Measurements from ENCODE around the gene NRG3.
"Not testable (repeated sequence)": the region's sequence is repeated elsewhere in the genome, so short reads cannot be mapped to it uniquely, and the experiment has no call there.

Gene NRG3

DNA sequence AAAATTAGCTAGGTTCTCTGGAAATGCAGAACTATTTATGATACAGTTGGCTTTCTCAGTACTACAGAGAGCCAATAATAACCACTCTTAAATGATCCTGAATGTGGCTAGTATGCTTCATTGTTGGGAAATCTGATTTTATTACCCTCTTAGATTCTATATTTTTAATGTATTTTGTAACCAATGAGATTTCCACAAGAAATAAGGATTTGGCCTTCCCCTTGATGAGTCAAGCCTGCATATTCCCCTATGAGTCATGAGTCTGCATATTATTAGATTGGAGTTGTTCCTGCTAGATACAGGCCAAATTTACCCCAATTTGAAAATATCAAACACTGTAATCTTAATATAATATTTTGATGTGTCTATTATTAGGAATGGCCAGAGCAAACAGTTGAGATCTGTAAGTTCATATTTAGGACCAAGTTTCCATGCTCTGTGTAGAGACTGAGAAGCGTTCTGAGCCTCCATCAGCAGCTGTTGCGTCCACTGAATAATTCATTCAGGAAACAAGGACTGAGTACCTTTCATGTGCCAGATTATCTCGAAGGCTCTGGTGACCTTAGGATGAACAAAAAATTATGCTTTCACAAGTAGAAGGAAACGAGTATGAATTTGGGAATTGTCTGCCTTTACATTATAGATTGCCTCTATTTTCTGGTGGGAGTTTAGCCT is 793.4 kb downstream of the NRG3 start:
- Histone ChIP-seq H3K36me3 (ENCODE audit: control insufficient read depth in 2 of 2, insufficient read depth in 1 of 2, low read length in 2 of 2) (no peaks in the 10 kb centered on the region), H3K27ac (ENCODE audit: extremely low read depth, low read depth, low read length) (no peak overlapping the region), H3K4me1 (ENCODE audit: control insufficient read depth, insufficient read depth, low read length) (no peaks in the 10 kb centered on the region), H3K4me3 (ENCODE audit: low read depth, low read length) (no peak overlapping the region), H3K9me3 (ENCODE audit: control insufficient read depth, insufficient read depth, low read depth, low read length) (no peaks in the 10 kb centered on the region)
- no peak for TF ChIP-seq SCRT2 (tag by site-specific recombination; IDR thresholded peaks at IDR 0.05)
- no peak for TF ChIP-seq ZNF112 (tag by site-specific recombination; IDR thresholded peaks at IDR 0.05)
- no peak for TF ChIP-seq ZNF398 (tag by site-specific recombination; IDR thresholded peaks at IDR 0.05)
- no peak for TF ChIP-seq ZNF311 (tag by site-specific recombination; IDR thresholded peaks at IDR 0.05; ENCODE audit: borderline replicate concordance)
- TF ChIP-seq, protein P1, sequence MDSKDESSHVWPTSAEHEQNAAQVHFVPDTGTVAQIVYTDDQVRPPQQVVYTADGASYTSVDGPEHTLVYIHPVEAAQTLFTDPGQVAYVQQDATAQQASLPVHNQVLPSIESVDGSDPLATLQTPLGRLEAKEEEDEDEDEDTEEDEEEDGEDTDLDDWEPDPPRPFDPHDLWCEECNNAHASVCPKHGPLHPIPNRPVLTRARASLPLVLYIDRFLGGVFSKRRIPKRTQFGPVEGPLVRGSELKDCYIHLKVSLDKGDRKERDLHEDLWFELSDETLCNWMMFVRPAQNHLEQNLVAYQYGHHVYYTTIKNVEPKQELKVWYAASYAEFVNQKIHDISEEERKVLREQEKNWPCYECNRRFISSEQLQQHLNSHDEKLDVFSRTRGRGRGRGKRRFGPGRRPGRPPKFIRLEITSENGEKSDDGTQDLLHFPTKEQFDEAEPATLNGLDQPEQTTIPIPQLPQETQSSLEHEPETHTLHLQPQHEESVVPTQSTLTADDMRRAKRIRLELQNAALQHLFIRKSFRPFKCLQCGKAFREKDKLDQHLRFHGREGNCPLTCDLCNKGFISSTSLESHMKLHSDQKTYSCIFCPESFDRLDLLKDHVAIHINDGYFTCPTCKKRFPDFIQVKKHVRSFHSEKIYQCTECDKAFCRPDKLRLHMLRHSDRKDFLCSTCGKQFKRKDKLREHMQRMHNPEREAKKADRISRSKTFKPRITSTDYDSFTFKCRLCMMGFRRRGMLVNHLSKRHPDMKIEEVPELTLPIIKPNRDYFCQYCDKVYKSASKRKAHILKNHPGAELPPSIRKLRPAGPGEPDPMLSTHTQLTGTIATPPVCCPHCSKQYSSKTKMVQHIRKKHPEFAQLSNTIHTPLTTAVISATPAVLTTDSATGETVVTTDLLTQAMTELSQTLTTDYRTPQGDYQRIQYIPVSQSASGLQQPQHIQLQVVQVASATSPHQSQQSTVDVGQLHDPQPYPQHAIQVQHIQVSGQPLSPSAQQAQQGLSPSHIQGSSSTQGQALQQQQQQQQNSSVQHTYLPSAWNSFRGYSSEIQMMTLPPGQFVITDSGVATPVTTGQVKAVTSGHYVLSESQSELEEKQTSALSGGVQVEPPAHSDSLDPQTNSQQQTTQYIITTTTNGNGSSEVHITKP (tag by site-specific recombination; IDR thresholded peaks at IDR 0.05) = no peak
- no peak for TF ChIP-seq ZNF792 (tag by site-specific recombination; IDR thresholded peaks at IDR 0.05)
- no peak for TF ChIP-seq ZNF501 (tag by site-specific recombination; IDR thresholded peaks at IDR 0.05)
- TF ChIP-seq ZNF654 (tag by site-specific recombination; IDR thresholded peaks at IDR 0.05; ENCODE audit: low read depth) = no peak
- TF ChIP-seq, protein P2, sequence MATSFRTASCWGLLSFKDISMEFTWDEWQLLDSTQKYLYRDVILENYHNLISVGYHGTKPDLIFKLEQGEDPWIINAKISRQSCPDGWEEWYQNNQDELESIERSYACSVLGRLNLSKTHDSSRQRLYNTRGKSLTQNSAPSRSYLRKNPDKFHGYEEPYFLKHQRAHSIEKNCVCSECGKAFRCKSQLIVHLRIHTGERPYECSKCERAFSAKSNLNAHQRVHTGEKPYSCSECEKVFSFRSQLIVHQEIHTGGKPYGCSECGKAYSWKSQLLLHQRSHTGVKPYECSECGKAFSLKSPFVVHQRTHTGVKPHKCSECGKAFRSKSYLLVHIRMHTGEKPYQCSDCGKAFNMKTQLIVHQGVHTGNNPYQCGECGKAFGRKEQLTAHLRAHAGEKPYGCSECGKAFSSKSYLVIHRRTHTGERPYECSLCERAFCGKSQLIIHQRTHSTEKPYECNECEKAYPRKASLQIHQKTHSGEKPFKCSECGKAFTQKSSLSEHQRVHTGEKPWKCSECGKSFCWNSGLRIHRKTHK (tag by site-specific recombination; IDR thresholded peaks at IDR 0.05) = no peak
- no peak for TF ChIP-seq ZNF292 (tag by site-specific recombination; IDR thresholded peaks at IDR 0.05; ENCODE audit: borderline replicate concordance, low read depth)
- TF ChIP-seq, protein P3, sequence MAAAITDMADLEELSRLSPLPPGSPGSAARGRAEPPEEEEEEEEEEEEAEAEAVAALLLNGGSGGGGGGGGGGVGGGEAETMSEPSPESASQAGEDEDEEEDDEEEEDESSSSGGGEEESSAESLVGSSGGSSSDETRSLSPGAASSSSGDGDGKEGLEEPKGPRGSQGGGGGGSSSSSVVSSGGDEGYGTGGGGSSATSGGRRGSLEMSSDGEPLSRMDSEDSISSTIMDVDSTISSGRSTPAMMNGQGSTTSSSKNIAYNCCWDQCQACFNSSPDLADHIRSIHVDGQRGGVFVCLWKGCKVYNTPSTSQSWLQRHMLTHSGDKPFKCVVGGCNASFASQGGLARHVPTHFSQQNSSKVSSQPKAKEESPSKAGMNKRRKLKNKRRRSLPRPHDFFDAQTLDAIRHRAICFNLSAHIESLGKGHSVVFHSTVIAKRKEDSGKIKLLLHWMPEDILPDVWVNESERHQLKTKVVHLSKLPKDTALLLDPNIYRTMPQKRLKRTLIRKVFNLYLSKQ (tag by site-specific recombination; IDR thresholded peaks at IDR 0.05; ENCODE audit: borderline replicate concordance) = no peak
- no peak for TF ChIP-seq ZNF639 (tag by site-specific recombination; IDR thresholded peaks at IDR 0.05)
- TF ChIP-seq ZNF155 (tag by site-specific recombination; IDR thresholded peaks at IDR 0.05) = no peak
- TF ChIP-seq SP7 (tag by site-specific recombination; IDR thresholded peaks at IDR 0.05) = no peak
- ChIA-PET CTCF (no interaction called here), POLR2A (no interaction called here)

- H3K27ac ChIP-seq (ENCODE audit: extremely low read depth, low read depth, low read length) = no peak overlapping the region
- H3K36me3 ChIP-seq (ENCODE audit: control insufficient read depth in 2 of 2, insufficient read depth in 1 of 2, low read length in 2 of 2) = no peaks in the 10 kb centered on the region
- ChIA-PET CTCF (no interaction called here), POLR2A (no interaction called here)
- TF ChIP-seq ZNF501 (tag by site-specific recombination; IDR thresholded peaks at IDR 0.05) = no peak
- no peak for TF ChIP-seq ZNF580 (tag by site-specific recombination; IDR thresholded peaks at IDR 0.05)
- TF ChIP-seq ZNF2 (tag by site-specific recombination; IDR thresholded peaks at IDR 0.05) = no peak
- no peak for TF ChIP-seq ZNF248 (tag by site-specific recombination; IDR thresholded peaks at IDR 0.05)
- TF ChIP-seq ZNF560 (tag by site-specific recombination; IDR thresholded peaks at IDR 0.05; ENCODE audit: borderline replicate concordance) = no peak
- TF ChIP-seq ZNF175 (tag by site-specific recombination; IDR thresholded peaks at IDR 0.05) = no peak
- TF ChIP-seq ZNF324 (tag by site-specific recombination; IDR thresholded peaks at IDR 0.05) = no peak
- TF ChIP-seq KLF7 (tag by site-specific recombination; IDR thresholded peaks at IDR 0.05; ENCODE audit: borderline replicate concordance) = no peak
- no peaks in the 10 kb centered on the region for H3K9me3 ChIP-seq (ENCODE audit: control insufficient read depth, insufficient read depth, low read depth, low read length)
- H3K4me1 ChIP-seq (ENCODE audit: control insufficient read depth, insufficient read depth, low read length) = no peaks in the 10 kb centered on the region
- no peak overlapping the region for H3K4me3 ChIP-seq (ENCODE audit: low read depth, low read length)
These were observed 799.0 kb downstream of the NRG3 start for GRCh38 chr10:82674036-82674435.

GRCh38 chr10:82677932-82678331 is 802.9 kb downstream of the NRG3 start:
- H3K4me1 ChIP-seq (ENCODE audit: control insufficient read depth, insufficient read depth, low read length); CTCF ChIA-PET; POLR2A ChIA-PET: not testable (repeated sequence)

More at GRCh38 chr10:82677932-82678331, 802.9 kb downstream of the NRG3 start:
- not testable (repeated sequence) for H3K4me3 ChIP-seq (ENCODE audit: low read depth, low read length); H3K9me3 ChIP-seq (ENCODE audit: control insufficient read depth, insufficient read depth, low read depth, low read length); H3K36me3 ChIP-seq (ENCODE audit: control insufficient read depth in 2 of 2, insufficient read depth in 1 of 2, low read length in 2 of 2); H3K27ac ChIP-seq (ENCODE audit: extremely low read depth, low read depth, low read length)

All from HEK293 (cell line).